Pancreas (tissue), 10 donors: ENCODE data around the gene GAS5. TPM values are rescaled to one million over a fixed set of nuclear protein-coding genes. Genes with fewer than 3 reads are reported as not detected.
A peak's percentile ranks its signal among the peaks of the same experiment; 100 is the strongest.
"Not testable (repeated sequence)": the region's sequence is repeated elsewhere in the genome, so short reads cannot be mapped to it uniquely, and the experiment has no call there.

Experiments
- ATAC-seq, 4 donors: fragments of 200-7000 bp; cut with Tn5 transposase; one replicate each; pipeline versions ENCODE4 v1.8.0 to v1.9.1; 2020; ENCODE audit warnings: mild to moderate bottlenecking in 4 of 4, moderate library complexity in 4 of 4
- DNase-seq, 6 donors: peaks; one replicate each; pipeline ENCODE4 v3.0.0-alpha.2; 2020
- FAIRE-seq: peaks from 2 replicates; lab custom pipeline; 2012; peaks lifted over from hg19 to GRCh38; lab: Jason Lieb, UNC
- H3K27ac ChIP-seq, 4 donors: fragments of 200-600 bp; sonication (generic); 1 replicate in 3 of 4; 2 replicates in 1 of 4; pipeline versions ENCODE4 v1.5.0 to v1.8.0; 2020
- H3K27me3 ChIP-seq, 4 donors: fragments of 200-600 bp; one replicate each; pipeline ENCODE4 v1.8.0; 2021
- H3K36me3 ChIP-seq, 3 donors: fragments of 200-600 bp; sonication (generic) in 1 of 3; one replicate each; pipeline versions ENCODE4 v1.5.0 to v1.8.0; 2020 to 2021
- H3K4me1 ChIP-seq, 3 donors: fragments of 200-600 bp; one replicate each; pipeline ENCODE4 v1.8.0; 2021
- H3K4me3 ChIP-seq, 4 donors: fragments of 200-600 bp; sonication (generic) in 2 of 4; one replicate each; pipeline versions ENCODE4 v1.5.0 to v1.8.0; 2020 to 2021
- H3K9me3 ChIP-seq, 4 donors: fragments of 200-600 bp; one replicate each; pipeline ENCODE4 v1.8.0; 2021
- CTCF ChIP-seq, 4 donors: fragments of 200-600 bp; sonication (generic) in 3 of 4; IDR thresholded peaks; one replicate each; pipeline versions ENCODE4 v1.5.0 to v1.8.0; 2021; ENCODE audit warnings: antibody characterized with exemption in 4 of 4
- WGBS, 2 donors: extraction: QIAGEN DNeasy Blood & Tissue Kit; methylation state at CpG; one replicate each; pipeline ENCODE4 v1.1.7; 2013; 5-methylcytosine and 5-hydroxymethylcytosine counted together
- intact Hi-C, 3 donors: fragments of 100-400 bp; cut with DNase I; formaldehyde crosslinking; loops; one replicate each; pipeline versions ENCODE4 v1.11.1 to v1.14.2; 2022
- polyA plus RNA-seq, 2 donors: library from polyadenylated mRNA; stranded (reverse); fragments of 200-250 nt; gene quantifications; one replicate each; pipeline ENCODE4 v1.2.3, GENCODE V29; 2013
- total RNA-seq, 6 donors: library from RNA; stranded (reverse); fragmentation: NEBNext Ultra II Directional in 4 of 6; extraction: Animal tissue kit (Norgen Biotek cat#: 25700) in 4 of 6; gene quantifications; one replicate each; pipeline versions ENCODE4 v1.2.1 to v1.2.4, GENCODE V29; 2021 to 2023
- donor health status: healthy with polysubstance abuse.
- donor health status: DM: no; HTN: no; CAD: no; lungs with moderate emphysema.
- donor health status: DM: no; HTN: no; CAD: no.
- donor health status: control.
- donor health status: control.
- donor health status: Bipolar disorder and iron deficiency.
- donor health status: DM: yes; HTN: yes; CAD: no.
- donor health status: DM: no; HTN: no; CAD: no.
- donor health status: DM: no; HTN: no; CAD: no.
- donor health status: DM: yes; HTN: yes; CAD: no.

The GAS5 gene
- total and polyA plus RNA-seq, 8 donors, result 214 to 1,057 (median 502) TPM

GRCh38 chr1:173863224-173864161 is 4.3 kb downstream of the GAS5 start:
- Histone ChIP-seq H3K27me3 (no peaks in the 10 kb centered on the region), H3K36me3 (peaks cover 0 to 46% (median 29%) of the 10 kb centered on the region in 3 donors), H3K4me3 (no peak overlapping the region), H3K4me1 (peaks cover 10 to 16% (median 13%) of the 10 kb centered on the region in 3 donors), H3K9me3 (no peaks in the 10 kb centered on the region), H3K27ac (no peak overlapping the region)
- no peak for DNase-seq
- FAIRE-seq, result no peak
- TF ChIP-seq CTCF (IDR thresholded peaks at IDR 0.05), result no peak
- ATAC-seq, result no peak
- intact Hi-C loops, result no loop called here

GRCh38 chr1:173862769-173863223 is 5.0 kb downstream of the GAS5 start:
- no peaks in the 10 kb centered on the region for H3K27me3 ChIP-seq

DNA sequence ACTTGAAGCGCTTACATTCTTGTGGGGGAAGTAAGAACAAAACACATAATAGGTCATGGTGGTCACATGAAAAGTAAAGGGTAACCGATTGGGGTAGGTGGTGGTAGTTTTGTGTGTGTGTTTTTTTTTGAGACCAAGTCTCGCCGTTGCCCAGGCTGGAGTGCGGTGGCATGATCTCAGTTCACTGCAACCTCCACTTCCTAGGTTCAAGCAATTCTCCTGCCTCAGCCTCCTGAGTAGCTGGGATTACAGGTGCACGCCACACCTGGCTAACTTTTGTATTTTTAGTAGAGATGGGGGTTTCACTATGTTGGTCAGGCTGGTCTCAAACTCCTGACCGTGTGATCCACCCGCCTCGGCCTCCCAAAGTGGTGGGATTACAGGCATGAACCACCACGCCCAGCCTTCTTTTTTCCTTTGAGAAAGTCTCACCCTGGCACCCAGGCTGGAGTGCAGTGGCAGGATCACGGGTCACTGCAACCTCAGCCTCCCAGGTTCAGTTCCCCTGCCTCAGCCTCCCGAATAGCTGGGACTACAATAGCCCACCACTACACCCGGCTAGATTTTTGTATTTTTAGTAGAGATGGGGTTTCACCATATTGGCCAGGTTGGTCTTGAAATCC is 5.5 kb downstream of the GAS5 start:
- DNase-seq, H3K27ac ChIP-seq, FAIRE-seq, H3K4me3 ChIP-seq, H3K9me3 ChIP-seq, H3K27me3 ChIP-seq, intact Hi-C loops: not testable (repeated sequence)
- peak in 1 of 4 donors; percentile 6 for ATAC-seq
- H3K36me3 ChIP-seq, result peaks cover 0 to 51% (median 29%) of the 10 kb centered on the region in 3 donors
- WGBS, 2 donors, result 90% methylated on average over 13 of the region's 13 CpGs
- H3K4me1 ChIP-seq, result peaks cover 10 to 16% (median 13%) of the 10 kb centered on the region in 3 donors

More at GRCh38 chr1:173862769-173863223, 5.0 kb downstream of the GAS5 start:
- FAIRE-seq, result no peak
- Histone ChIP-seq H3K9me3 (no peaks in the 10 kb centered on the region), H3K4me1 (peaks cover 10 to 16% (median 13%) of the 10 kb centered on the region in 3 donors), H3K4me3 (no peak overlapping the region), H3K27ac (no peak overlapping the region), H3K36me3 (peaks cover 0 to 51% (median 29%) of the 10 kb centered on the region in 3 donors)
- WGBS, 2 donors, result 85 to 86% methylated on average over 8 of the region's 8 CpGs
- intact Hi-C loops, result no loop called here
- ATAC-seq, result no peak
- DNase-seq, result no peak
- no peak for TF ChIP-seq CTCF (IDR thresholded peaks at IDR 0.05)

- DNase-seq (no peak), FAIRE-seq (no peak), ATAC-seq (peak in 1 of 4 donors; percentile 11)
- no peak for TF ChIP-seq CTCF (IDR thresholded peaks at IDR 0.05)
- intact Hi-C loops, result no loop called here
- 92% methylated on average over 7 of the region's 7 CpGs for WGBS, 2 donors
- Histone ChIP-seq H3K27ac (no peak overlapping the region), H3K9me3 (no peaks in the 10 kb centered on the region), H3K36me3 (peaks cover 0 to 51% (median 29%) of the 10 kb centered on the region in 3 donors), H3K4me1 (peaks cover 10 to 16% (median 13%) of the 10 kb centered on the region in 3 donors), H3K4me3 (no peak overlapping the region), H3K27me3 (no peaks in the 10 kb centered on the region)
Measured at GRCh38 chr1:173861731-173862145, 6.1 kb downstream of the GAS5 start.

DNA sequence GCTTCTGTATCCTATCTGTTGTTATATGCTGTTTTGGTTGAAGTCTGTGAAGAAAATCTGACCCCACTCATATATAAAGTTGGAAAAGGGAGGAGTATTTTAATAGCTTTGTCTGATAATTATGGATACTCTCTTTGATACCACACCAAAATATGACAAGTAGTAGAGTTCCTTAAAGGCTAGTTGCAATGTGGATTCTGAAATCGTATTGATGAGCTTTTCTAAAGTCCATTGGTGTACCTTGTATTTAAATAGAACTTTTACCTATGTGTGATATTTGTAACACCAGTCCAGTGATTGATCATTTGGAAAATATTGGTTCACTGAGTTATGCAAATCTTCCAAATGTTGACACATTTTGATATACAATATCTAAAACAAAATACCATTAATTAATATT is 7.7 kb downstream of the GAS5 start:
- H3K36me3 ChIP-seq, result peaks cover 0 to 41% (median 25%) of the 10 kb centered on the region in 3 donors

GRCh38 chr1:173859547-173859946 is 8.2 kb downstream of the GAS5 start:
- H3K36me3 ChIP-seq, result peaks cover 0 to 36% (median 20%) of the 10 kb centered on the region in 3 donors
- H3K27ac ChIP-seq, H3K27me3 ChIP-seq, H3K4me3 ChIP-seq, H3K4me1 ChIP-seq, FAIRE-seq, DNase-seq, H3K9me3 ChIP-seq, ATAC-seq: not testable (repeated sequence)
- 95 to 98% methylated on average over 5 of the region's 5 CpGs for WGBS, 2 donors
- intact Hi-C loops, result loop anchor here in 1 of 3 donors (10.0 kb wide), 1 partner anchor 215 kb away; no protein-coding TSS in a partner anchor

More for the DNA sequence above, 7.7 kb downstream of the GAS5 start:
- FAIRE-seq (no peak), ATAC-seq (no peak), DNase-seq (no peak)
- TF ChIP-seq CTCF (IDR thresholded peaks at IDR 0.05), result no peak
- peaks cover 2 to 9% (median 8%) of the 10 kb centered on the region in 3 donors for H3K4me1 ChIP-seq
- no peaks in the 10 kb centered on the region for H3K9me3 ChIP-seq
- H3K4me3 ChIP-seq, result no peak overlapping the region
- H3K27me3 ChIP-seq, result no peaks in the 10 kb centered on the region
- intact Hi-C loops, result no loop called here
- H3K27ac ChIP-seq, result no peak overlapping the region
- 85% methylated on average over 1 of the region's 1 CpG for WGBS, 2 donors
